Parathyroid adenoma (tissue), 2 donors: ENCODE measurements around the gene KBTBD3.
A peak's percentile ranks its signal among the peaks of the same experiment; 100 is the strongest.

Experiments used
- H2AFZ ChIP-seq: fragments of 300-600 bp; sonication (generic); one replicate; pipeline ENCODE4 v1.7.0; 2017; ENCODE audit warnings: antibody characterized with exemption, mild to moderate bottlenecking
- H3K27ac ChIP-seq: fragments of 300-600 bp; sonication (generic); one replicate; pipeline ENCODE4 v1.7.0; 2017
- H3K27me3 ChIP-seq: fragments of 300-600 bp; sonication (generic); one replicate; pipeline ENCODE4 v1.7.0; 2017; ENCODE audit warnings: low read length; ENCODE audit not compliant: control insufficient read depth, insufficient read depth
- H3K36me3 ChIP-seq: fragments of 300-600 bp; sonication (generic); one replicate; pipeline ENCODE4 v1.7.0; 2017; ENCODE audit warnings: low read length; ENCODE audit not compliant: control insufficient read depth, insufficient read depth
- H3K4me1 ChIP-seq: fragments of 300-600 bp; sonication (generic); one replicate; pipeline ENCODE4 v1.7.0; 2017; ENCODE audit warnings: control low read depth
- H3K4me2 ChIP-seq: fragments of 300-600 bp; sonication (generic); one replicate; pipeline ENCODE4 v1.7.0; 2017; ENCODE audit warnings: low read length
- H3K4me3 ChIP-seq: fragments of 300-600 bp; sonication (generic); one replicate; pipeline ENCODE4 v1.7.0; 2017; ENCODE audit warnings: low read depth, low read length
- H3K79me2 ChIP-seq: fragments of 300-600 bp; sonication (generic); one replicate; pipeline ENCODE4 v1.7.0; 2017; ENCODE audit warnings: control low read depth
- H3K9ac ChIP-seq: fragments of 300-600 bp; sonication (generic); one replicate; pipeline ENCODE4 v1.7.0; 2017; ENCODE audit warnings: mild to moderate bottlenecking
- H3K9me3 ChIP-seq: fragments of 300-600 bp; sonication (generic); one replicate; pipeline ENCODE4 v1.7.0; 2017; ENCODE audit warnings: low read length; ENCODE audit not compliant: control insufficient read depth
- TF ChIP-seq, protein P1 (sequence below): fragments of 300-600 bp; sonication (generic); IDR thresholded peaks from one replicate; pipeline ENCODE4 v1.7.0; 2017; ENCODE audit warnings: antibody characterized with exemption, mild to moderate bottlenecking
- donor health status: primary hyperparathyroidism.

Gene KBTBD3

DNA sequence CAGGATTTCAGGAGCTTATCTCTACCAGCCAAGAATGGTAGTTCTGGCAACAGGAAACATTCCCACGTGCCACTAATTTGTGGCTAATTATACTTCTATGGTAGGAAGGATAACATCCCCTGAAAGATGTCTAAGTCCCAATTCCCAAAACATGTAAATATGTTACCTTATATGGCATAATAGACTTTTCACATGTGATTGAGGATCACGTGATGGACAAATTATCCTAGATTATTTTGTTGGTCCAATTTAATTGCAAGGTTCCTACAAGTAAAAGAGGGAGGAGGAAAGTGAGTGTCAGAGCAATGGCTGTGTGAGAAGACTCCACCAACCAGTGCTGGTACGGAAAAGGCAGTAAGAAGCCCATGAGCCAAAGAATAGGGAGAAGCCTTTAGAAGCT lies 45.2 kb downstream of the KBTBD3 start:
- Histone ChIP-seq H3K27me3 (no peaks in the 10 kb centered on the region), H3K79me2 (no peaks in the 10 kb centered on the region), H3K4me2 (no peak overlapping the region), H3K36me3 (no peaks in the 10 kb centered on the region), H3K9me3 (no peaks in the 10 kb centered on the region), H3K4me1 (no peaks in the 10 kb centered on the region), H2AFZ (no peak overlapping the region), H3K4me3 (no peak overlapping the region), H3K9ac (no peak overlapping the region), H3K27ac (no peak overlapping the region)
- TF ChIP-seq, protein P1, sequence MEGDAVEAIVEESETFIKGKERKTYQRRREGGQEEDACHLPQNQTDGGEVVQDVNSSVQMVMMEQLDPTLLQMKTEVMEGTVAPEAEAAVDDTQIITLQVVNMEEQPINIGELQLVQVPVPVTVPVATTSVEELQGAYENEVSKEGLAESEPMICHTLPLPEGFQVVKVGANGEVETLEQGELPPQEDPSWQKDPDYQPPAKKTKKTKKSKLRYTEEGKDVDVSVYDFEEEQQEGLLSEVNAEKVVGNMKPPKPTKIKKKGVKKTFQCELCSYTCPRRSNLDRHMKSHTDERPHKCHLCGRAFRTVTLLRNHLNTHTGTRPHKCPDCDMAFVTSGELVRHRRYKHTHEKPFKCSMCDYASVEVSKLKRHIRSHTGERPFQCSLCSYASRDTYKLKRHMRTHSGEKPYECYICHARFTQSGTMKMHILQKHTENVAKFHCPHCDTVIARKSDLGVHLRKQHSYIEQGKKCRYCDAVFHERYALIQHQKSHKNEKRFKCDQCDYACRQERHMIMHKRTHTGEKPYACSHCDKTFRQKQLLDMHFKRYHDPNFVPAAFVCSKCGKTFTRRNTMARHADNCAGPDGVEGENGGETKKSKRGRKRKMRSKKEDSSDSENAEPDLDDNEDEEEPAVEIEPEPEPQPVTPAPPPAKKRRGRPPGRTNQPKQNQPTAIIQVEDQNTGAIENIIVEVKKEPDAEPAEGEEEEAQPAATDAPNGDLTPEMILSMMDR = no peak

DNA sequence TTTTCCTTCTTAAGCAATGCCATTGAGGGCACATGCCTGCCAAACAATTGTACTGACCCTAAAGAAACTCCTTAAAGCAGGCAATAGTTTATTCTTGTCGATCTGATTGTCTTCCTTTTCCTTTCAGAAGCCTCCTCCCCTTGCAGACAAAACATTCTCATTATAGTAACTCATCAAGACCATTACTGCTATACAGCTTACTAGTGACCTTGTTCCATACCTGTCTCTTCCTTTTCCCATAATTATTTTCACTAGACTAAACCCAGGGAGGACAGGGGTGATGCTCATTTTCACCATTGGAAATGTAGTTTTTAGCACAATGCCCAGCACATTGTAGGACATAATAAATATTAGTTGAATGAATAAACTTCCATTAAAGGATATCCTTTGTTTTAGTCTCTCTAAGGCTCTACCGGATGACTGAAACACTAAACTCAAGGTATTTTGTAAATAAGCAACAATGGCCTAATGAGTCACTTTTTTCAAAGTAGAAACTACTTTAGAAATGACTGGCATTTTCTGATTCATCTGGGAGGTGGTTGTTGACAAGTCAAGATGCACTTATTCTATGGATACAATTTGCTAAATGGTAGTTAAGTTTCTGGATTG lies 45.8 kb downstream of the KBTBD3 start:
- Histone ChIP-seq H3K4me3 (no peak overlapping the region), H2AFZ (no peak overlapping the region), H3K9me3 (no peaks in the 10 kb centered on the region), H3K27ac (no peak overlapping the region), H3K36me3 (no peaks in the 10 kb centered on the region), H3K4me2 (no peak overlapping the region), H3K4me1 (no peaks in the 10 kb centered on the region), H3K79me2 (no peaks in the 10 kb centered on the region), H3K9ac (no peak overlapping the region), H3K27me3 (no peaks in the 10 kb centered on the region)
- TF ChIP-seq, protein P1 = no peak

DNA sequence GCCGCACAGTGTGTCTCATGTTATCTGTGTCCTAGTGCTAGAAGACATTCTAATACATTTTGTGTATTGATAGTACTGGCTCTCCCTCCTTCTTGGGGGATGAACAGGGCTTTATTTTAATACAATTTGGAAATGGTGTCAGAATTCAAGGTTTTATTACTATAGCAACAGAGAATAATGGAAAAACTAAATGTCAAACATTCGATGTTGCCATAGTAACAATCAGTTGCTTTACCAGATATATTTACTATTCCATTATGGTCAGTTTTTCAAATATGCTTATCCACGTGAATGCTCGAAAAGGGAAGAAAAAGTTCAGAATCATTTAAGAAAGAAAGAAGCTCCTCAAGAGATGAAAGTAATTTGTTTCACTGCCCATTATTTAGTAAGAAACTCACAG lies 46.5 kb downstream of the KBTBD3 start:
- no peak overlapping the region for H2AFZ ChIP-seq
- TF ChIP-seq, protein P1 = no peak
- H3K27me3 ChIP-seq = no peaks in the 10 kb centered on the region
- H3K4me3 ChIP-seq = no peak overlapping the region
- H3K4me2 ChIP-seq = no peak overlapping the region
- no peak overlapping the region for H3K9ac ChIP-seq
- no peaks in the 10 kb centered on the region for H3K36me3 ChIP-seq
- H3K79me2 ChIP-seq = no peaks in the 10 kb centered on the region
- H3K9me3 ChIP-seq = no peaks in the 10 kb centered on the region
- H3K4me1 ChIP-seq = no peaks in the 10 kb centered on the region
- no peak overlapping the region for H3K27ac ChIP-seq

DNA sequence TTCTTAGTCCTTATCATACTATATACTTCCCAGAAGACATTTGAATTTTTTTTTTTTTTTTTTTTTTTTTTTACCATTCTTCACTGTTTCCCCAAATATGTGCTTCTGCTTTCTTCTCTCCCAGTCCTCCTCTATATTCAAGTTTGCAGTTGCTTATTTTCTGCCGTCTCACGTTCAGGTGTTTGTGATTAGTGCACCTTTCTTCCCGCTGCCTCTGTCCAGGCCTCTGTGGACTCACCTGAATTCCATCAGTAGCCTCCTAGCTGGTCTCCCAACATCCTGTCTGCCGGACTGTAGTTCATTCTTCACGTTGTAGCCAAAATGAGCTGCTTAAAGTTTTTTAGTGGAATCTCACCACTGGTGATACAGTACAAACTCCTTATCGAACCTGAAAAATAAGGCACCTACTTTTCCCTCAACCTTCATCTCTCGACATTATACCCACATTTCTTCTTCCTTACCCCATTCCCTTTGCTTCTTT lies 54.3 kb downstream of the KBTBD3 start:
- Histone ChIP-seq H3K79me2 (peaks cover 5% of the 10 kb centered on the region), H3K27me3 (no peaks in the 10 kb centered on the region), H3K4me1 (no peaks in the 10 kb centered on the region), H3K4me2 (peak overlapping the region; percentile 67), H3K4me3 (peak overlapping the region; percentile 87), H3K27ac (peak overlapping the region; percentile 56), H2AFZ (peak overlapping the region; percentile 91), H3K9me3 (no peaks in the 10 kb centered on the region), H3K36me3 (no peaks in the 10 kb centered on the region), H3K9ac (no peak overlapping the region)
- TF ChIP-seq, protein P1 = no peak
